Astrocyte of the cerebellum (primary cell): ENCODE data around the gene POFUT2.

Source experiments
- DNase-seq: peaks from one replicate; pipeline ENCODE4 v3.0.0-alpha.2; 2011; ENCODE audit warnings: low read depth
- H3K4me3 ChIP-seq: 2 replicates; pipeline ENCODE4 v1.5.1; 2011; ENCODE audit warnings: mild to moderate bottlenecking, low read depth, low read length, moderate library complexity
- in situ Hi-C: cut with HindIII; loops from 2 replicates; pipeline ENCODE4 v1.10.0; 2017; ENCODE audit warnings: low sequenced_read_pairs
- TF ChIP-seq, protein P1 (sequence below): IDR thresholded peaks from 2 replicates; pipeline ENCODE4 v1.5.1; 2012; ENCODE audit warnings: low read length, low read depth, moderate library complexity, mild to moderate bottlenecking; ENCODE audit errors: missing control alignments

The POFUT2 gene

DNA sequence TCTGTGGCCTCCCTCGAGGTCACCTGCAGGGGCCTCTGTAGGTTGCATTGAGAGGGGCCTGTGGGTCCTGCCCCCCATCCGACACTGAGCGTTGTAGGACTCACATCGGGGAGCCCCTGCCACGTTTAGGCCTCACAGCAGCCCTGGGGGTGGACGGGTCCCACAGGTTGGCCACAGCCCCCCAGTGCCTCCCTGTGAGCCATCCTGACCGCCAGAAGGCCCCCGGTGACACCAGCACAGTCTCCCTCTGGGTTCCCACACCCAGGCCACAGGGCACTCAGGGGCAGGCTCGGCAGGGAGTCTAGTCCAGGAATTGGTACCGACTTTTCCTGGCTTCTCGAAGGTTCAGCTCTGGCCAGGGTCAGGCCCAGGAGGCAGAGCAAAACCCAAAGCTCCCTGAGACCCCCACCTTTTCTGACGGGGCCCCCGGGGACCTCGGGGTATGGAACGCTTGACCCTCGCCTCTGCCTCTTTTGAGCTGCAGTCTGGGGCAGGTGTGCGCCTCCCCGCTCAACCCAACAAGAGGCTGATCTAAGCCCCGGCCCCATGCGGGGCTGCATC is 13.9 kb upstream of the POFUT2 start:
- no peak overlapping the region for H3K4me3 ChIP-seq
- TF ChIP-seq, protein P1, sequence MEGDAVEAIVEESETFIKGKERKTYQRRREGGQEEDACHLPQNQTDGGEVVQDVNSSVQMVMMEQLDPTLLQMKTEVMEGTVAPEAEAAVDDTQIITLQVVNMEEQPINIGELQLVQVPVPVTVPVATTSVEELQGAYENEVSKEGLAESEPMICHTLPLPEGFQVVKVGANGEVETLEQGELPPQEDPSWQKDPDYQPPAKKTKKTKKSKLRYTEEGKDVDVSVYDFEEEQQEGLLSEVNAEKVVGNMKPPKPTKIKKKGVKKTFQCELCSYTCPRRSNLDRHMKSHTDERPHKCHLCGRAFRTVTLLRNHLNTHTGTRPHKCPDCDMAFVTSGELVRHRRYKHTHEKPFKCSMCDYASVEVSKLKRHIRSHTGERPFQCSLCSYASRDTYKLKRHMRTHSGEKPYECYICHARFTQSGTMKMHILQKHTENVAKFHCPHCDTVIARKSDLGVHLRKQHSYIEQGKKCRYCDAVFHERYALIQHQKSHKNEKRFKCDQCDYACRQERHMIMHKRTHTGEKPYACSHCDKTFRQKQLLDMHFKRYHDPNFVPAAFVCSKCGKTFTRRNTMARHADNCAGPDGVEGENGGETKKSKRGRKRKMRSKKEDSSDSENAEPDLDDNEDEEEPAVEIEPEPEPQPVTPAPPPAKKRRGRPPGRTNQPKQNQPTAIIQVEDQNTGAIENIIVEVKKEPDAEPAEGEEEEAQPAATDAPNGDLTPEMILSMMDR = no peak
- no peak for DNase-seq
- in situ Hi-C loops = no loop called here

DNA sequence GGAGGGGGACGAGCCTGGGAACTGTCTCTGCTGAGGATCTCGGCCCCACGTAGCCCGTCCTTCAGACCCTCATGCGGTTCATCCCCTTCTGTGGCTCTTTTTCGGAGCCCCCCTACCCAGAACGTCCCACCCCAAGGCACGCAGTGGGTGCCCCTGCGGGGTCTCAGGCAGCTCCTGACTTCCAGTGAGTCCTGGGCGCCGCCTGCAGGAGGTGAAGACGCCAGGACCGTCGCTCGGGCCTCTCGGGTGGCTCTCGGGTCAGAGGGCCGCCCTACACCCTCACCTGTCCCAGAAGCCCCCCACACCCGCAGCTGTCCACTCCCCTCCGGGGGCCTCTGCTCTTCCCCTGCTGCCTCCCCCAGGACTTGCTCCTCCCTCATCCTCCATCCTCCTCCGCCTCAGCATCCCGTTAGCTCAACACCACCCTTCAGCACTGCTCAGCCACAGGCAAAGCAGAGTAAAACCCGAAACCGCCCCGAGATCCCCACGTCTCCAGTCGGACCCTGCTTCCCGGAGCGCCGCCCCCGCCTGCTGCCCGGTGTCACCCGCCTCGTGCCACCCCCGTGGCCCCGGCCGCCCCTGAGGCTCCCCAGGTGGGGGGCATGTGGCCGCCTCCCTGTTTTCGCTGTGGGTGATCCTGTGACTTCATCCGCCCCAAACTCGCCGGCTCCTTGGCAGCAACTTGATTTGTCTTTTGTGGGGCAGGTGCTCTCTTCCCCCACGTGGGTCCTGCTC is 13.3 kb upstream of the POFUT2 start:
- no peak for DNase-seq
- TF ChIP-seq, protein P1 = no peak
- in situ Hi-C loops = no loop called here
- no peak overlapping the region for H3K4me3 ChIP-seq

DNA sequence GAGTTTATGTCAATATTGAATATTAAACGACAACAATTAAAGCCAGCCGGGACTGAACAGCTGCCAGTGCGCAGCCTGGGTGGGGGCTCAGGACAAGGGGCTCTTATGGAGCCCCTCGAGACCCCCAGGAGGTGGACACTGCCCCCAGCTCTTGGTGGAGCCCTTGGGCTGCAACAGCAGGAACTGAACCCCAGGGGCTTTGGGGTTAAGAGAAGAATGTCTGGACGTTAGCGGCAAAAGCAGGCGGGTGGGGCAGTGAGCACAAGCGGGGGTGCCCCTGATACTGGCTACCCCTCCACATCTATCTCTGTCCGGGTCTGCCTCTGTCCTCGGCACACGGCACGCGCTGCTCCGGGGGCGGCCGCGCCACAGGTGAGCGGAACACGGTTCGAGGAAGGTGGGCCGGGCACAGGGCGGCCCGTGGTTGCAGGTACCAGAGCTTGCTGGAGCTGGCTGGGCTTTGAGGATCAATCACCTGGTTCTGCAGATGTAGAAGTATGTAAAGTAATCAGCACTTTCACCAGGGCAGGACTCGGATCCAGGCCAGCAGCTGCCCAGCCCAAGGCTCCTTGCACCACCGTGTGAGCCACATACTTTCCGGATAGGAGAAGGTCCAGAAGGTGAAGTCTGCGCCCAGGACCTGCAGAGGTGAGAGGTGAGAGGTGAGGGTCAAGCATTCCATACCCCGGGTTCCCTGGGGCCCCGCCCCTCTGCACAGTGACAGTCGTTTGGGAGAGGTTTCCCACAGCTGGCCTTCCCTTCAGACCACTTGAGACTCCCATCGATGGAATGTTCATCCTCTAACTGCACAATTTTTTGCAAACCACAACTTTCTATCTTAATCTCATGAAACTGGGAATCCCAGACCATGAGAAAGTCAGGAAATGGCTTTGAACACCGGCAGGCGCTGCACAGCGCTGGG is 12.4 kb upstream of the POFUT2 start:
- no peak overlapping the region for H3K4me3 ChIP-seq
- in situ Hi-C loops = no loop called here
- no peak for DNase-seq

DNA sequence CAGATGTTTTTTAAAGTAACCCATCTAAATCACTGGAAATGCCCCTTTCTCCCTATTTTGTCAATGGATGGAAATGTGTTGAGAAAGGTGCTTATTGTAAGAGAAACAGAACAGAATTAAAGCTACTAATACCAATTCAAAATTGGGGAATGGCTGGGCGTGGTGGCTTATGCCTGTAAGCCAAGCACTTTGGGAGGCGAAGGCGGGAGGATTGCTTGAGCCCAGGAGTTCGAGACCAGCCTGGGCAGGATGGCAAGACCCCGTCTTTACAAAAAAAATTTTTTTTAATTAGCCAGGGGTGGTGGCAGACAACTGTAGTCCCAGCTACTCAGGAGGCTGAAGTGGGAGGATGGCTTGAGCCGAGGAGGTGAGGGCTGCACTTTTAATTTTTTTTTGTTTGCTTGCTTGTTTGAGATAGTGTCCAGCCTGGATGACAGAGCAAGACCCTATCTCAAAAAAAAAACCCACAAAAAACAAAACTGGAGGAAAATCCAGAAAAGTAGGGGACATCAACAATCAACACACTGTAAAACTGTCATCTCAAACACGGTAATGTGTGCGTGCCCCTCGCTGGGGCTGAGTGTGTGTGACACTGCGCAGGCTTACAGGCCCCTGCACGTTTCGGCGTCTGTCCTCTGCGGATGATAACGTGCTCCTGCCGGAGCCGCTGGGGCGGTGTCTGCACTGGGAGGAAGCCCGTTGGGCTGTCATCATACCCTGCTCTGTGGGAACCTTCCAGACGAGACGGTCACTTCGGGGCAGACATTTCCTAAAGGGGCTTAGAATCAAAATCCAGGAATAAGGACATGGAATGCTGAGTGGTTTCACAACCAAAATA is 11.6 kb upstream of the POFUT2 start:
- DNase-seq = no peak

More for the DNA sequence above, 12.4 kb upstream of the POFUT2 start:
- TF ChIP-seq, protein P1 = no peak

DNA sequence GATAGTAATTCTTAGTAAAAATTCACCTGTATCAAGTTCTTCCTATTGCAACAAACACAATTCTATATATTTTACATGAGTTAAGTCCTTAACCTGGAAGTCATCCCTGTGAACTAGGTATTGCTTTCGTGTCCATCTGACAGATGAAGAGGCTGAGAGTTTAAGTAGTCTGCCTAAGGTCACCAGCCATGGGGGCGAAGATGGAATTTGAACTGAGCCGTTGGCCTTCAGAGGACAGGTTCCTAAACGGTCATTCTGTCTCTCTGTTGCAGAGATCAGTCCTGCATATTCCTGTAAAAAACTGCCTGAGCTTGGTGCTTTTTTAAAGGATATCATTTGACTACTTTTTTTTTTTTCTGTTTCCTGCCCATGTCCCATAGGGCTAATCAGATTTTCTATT is 10.2 kb upstream of the POFUT2 start:
- DNase-seq = no peak
- in situ Hi-C loops = no loop called here
- H3K4me3 ChIP-seq = no peak overlapping the region
- TF ChIP-seq, protein P1 = no peak

More for the DNA sequence above, 11.6 kb upstream of the POFUT2 start:
- H3K4me3 ChIP-seq = no peak overlapping the region
- TF ChIP-seq, protein P1 = no peak
- in situ Hi-C loops = no loop called here

DNA sequence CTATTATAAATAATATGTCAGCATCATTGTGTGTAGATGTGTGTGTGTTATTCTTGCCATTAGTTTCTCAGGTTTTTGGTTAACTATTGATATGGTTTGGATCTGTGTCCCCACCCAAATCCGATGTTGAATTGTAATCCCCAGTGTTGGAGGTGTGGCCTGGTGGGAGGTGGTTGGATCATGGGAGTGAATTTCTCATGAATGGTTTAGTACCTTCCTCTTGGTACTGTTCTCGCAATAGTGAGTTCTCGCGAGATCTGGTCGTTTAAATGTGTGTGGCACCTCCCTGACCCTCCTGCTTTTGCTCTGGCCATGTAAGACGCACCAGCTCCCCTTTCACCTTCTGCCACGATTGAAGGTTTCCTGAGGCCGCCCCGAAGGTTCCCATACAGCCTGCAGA is 9.6 kb upstream of the POFUT2 start:
- in situ Hi-C loops = no loop called here
- no peak overlapping the region for H3K4me3 ChIP-seq
- no peak for DNase-seq
- TF ChIP-seq, protein P1 = no peak
